ENCODE results near the gene CAB39.

CAB39 gene

GRCh38 chr2:230821991-230822520 is 109.4 kb downstream of the CAB39 start:
- DNase-seq, result no peak

- DNase-seq, result no peak
These were observed 110.8 kb downstream of the CAB39 start for GRCh38 chr2:230823264-230823964.

GRCh38 chr2:230824406-230824978 is 111.8 kb downstream of the CAB39 start:
- peak in 1 of 2 experiments; percentile 10 for DNase-seq

- DNase-seq, result no peak
These were observed 112.7 kb downstream of the CAB39 start for GRCh38 chr2:230825354-230825753.

GRCh38 chr2:230827774-230828271 is 115.2 kb downstream of the CAB39 start:
- no peak for DNase-seq

- no peak for DNase-seq
These were observed 115.8 kb downstream of the CAB39 start for GRCh38 chr2:230828272-230828961.

- DNase-seq, result no peak
These were observed 116.7 kb downstream of the CAB39 start for GRCh38 chr2:230829293-230829692.

- no peak for DNase-seq
These were observed 117.3 kb downstream of the CAB39 start for GRCh38 chr2:230829959-230830358.

GRCh38 chr2:230830428-230830827 is 117.8 kb downstream of the CAB39 start:
- no peak for DNase-seq

- DNase-seq, result no peak
These were observed 127.7 kb downstream of the CAB39 start for GRCh38 chr2:230840301-230840700.

GRCh38 chr2:230842473-230842872 is 129.8 kb downstream of the CAB39 start:
- DNase-seq, result no peak

- DNase-seq, result no peak
These were observed 130.5 kb downstream of the CAB39 start for GRCh38 chr2:230843132-230843531.

- DNase-seq, result no peak
These were observed 133.7 kb downstream of the CAB39 start for GRCh38 chr2:230846360-230846759.

GRCh38 chr2:230847883-230848388 is 135.3 kb downstream of the CAB39 start:
- peak; percentile 49 to 54 for DNase-seq

GRCh38 chr2:230849633-230850357 is 137.2 kb downstream of the CAB39 start:
- no peak for DNase-seq

GRCh38 chr2:230850358-230850658 is 137.7 kb downstream of the CAB39 start:
- no peak for DNase-seq

- no peak for DNase-seq
These were observed 139.5 kb downstream of the CAB39 start for GRCh38 chr2:230852113-230852512.

- peak in 1 of 2 experiments; percentile 39 for DNase-seq
These were observed 149.1 kb downstream of the CAB39 start for GRCh38 chr2:230861552-230862255.

GRCh38 chr2:230862292-230862691 is 149.7 kb downstream of the CAB39 start:
- no peak for DNase-seq

GRCh38 chr2:230863031-230863430 is 150.4 kb downstream of the CAB39 start:
- DNase-seq, result no peak

GRCh38 chr2:230863442-230864121 is 150.9 kb downstream of the CAB39 start:
- DNase-seq, result no peak

GRCh38 chr2:230864122-230864604 is 151.5 kb downstream of the CAB39 start:
- no peak for DNase-seq
